Fibroblast of lung (primary cell): Measurements from ENCODE around the gene ICA1L.

Source experiments
- CTCF ChIP-seq, 2 donors: IDR thresholded peaks in 1 of 2; conservative IDR thresholded peaks in 1 of 2; 1 replicate in 1 of 2; 2 replicates in 1 of 2; pipeline ENCODE4 v1.5.1; 2011 to 2012; ENCODE audit warnings: low read length in 2 of 2, control low read depth in 1 of 2, inconsistent platforms in 1 of 2, low read depth in 1 of 2, mild to moderate bottlenecking in 1 of 2
- EZH2 ChIP-seq: IDR thresholded peaks from 2 replicates; pipeline ENCODE4 v1.5.1; 2012; ENCODE audit warnings: low read length, control low read depth, mild to moderate bottlenecking; ENCODE audit errors: missing control alignments

GRCh38 chr2:202814226-202814625, 57.3 kb downstream of the ICA1L start:
- no peak for TF ChIP-seq CTCF (conservative IDR thresholded peaks at IDR 0.05 in 1 of 2, IDR thresholded peaks at IDR 0.05 in 1 of 2; ENCODE audit: low read depth in 1 of 2, low read length in 2 of 2)
- TF ChIP-seq EZH2, result no peak
